HL-60 (cell line): ENCODE data around the gene PAWR.

ENCODE experiments used
- CTCF ChIP-seq: IDR thresholded peaks from one replicate; pipeline ENCODE4 v1.5.1; 2011; ENCODE audit warnings: low read length, control low read depth, inconsistent platforms; ENCODE audit not compliant: insufficient read depth
- POLR2AphosphoS5 ChIP-seq: IDR thresholded peaks from 2 replicates; pipeline ENCODE4 v1.6.1; 2012; ENCODE audit warnings: low read depth

DNA sequence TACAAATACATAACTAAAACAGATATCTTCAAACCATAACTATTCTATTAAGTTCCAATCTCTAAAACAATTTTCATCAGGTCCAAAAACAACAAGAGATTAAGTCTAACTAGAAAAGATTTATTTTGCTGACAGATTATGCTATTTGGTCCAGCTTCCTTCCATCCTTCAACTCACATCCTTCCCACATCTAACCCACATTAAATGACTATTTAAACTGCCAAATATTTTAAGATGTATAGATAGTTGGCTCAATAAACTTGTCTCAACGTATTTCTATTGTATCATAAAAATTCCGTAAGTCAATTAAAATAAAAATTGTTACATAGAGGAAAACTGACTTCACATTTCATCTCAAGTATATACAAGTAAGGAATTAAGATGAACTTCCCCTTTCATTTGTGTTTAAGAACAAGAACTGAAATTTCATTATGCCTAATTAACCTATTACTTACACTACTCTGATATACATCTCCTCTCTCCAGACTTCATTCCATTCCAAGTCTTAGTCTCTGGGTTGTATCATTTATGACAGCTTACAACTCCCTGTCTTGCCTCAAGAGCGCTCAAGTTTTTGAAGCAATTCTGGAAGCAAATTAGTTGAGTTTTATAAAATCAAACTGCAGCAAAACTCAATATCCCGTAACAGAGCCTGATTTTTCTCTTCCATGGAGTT lies 25.4 kb downstream of the PAWR start:
- TF ChIP-seq CTCF (no peak), POLR2AphosphoS5 (no peak)
